ENCODE results near the gene TCEA2.

- no peak for TF ChIP-seq GATA2 (IDR thresholded peaks at IDR 0.05; ENCODE audit: low read depth, low read length)
- no peak for TF ChIP-seq GATA3 (IDR thresholded peaks at IDR 0.05; ENCODE audit: low read depth, low read length)
Measured at GRCh38 chr20:64064145-64064698, 1.2 kb downstream of the TCEA2 start.
